NCI-H226 (cell line): ENCODE measurements around the gene PPP1R2B.
"Not testable (repeated sequence)": the region's sequence is repeated elsewhere in the genome, so short reads cannot be mapped to it uniquely, and the experiment has no call there.

Experiments
- DNase-seq: peaks from one replicate; pipeline ENCODE4 v3.0.0-alpha.2; 2015

The PPP1R2B gene

DNA sequence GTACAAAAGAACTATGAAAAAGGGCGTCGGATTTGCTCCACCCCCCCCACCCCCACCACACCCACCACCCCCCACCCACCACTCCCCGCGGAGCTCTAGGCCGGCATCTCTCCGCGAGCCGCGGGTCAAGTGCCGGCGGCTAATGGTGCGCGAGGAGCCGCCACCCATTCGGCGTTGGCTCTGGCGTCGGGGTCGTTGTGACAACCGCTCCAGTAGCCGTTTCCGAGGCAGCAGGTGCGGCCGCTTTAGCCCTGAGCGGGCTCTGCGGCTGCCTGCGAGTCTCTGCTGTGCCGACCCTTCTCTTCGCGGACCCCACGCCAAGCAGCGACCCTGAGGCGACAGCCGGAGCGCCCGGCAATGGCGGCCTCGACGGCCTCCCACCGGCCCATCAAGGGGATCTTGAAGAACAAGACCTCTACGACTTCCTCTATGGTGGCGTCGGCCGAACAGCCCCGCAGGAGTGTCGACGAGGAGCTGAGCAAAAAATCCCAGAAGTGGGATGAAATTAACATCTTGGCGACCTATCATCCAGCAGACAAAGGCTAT, at the start of gene PPP1R2B:
TSS of gene PPP1R2B (plus strand) at position 90 of the 546 bp plus-strand sequence. CDS start at position 358, 268 bp downstream.
- no peak for DNase-seq

DNA sequence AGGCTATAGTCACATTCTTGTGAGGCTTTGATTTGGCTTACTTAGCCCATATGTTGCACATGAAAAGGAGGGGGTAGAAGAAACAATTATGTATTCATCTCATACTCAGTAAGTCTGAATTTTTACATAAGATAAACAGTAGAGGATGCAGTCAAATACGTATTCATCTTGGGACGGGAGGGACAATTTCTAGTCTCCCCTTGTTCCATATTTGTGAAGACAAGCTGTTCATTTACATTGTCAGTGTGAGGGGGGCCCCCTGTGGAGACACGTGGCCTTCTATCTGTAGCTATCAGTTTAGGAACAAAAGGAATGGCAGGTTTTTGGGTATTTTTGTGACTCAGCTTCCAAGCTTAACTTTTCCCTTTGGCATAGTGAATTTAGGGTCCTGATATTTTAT, 49.2 kb upstream of the PPP1R2B start:
- no peak for DNase-seq

DNA sequence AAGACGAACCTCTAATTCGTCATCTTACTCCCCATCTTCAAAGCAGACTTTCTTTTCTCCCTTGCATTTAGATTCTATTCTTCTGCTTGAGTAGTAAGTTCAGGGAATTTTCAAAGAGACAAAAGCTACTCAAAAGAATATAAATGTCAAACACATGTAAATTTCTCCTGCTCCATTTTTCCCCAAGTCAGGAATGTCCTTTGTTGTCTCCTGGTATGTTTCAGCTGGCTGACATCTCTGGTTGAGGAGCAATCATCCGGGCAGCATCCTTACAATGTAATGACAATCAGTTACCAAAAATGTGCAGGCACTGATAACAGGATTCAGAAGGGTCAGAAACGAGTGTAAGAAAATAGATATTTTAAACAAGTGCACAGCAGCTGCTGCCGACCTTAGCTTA, 47.6 kb upstream of the PPP1R2B start:
- DNase-seq, result no peak

DNA sequence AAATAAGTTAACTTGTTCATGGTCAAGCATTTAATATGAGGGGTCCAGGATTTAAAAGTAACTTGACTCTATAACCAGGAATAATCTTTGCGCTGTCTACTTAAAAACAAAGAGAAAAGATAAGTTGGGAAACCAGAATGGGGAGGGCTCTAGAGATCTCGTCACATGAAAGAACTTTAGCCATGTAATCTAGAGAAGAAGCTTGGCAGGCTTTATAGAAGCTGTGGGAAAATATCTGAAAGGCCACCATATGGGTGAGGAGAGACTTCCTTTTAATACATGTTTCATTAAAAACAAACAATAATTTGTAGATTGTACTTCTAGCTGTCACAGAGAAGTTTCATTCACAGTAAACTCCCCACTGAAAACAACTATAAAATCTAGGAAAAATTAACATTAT, 46.7 kb upstream of the PPP1R2B start:
- DNase-seq, result no peak

DNA sequence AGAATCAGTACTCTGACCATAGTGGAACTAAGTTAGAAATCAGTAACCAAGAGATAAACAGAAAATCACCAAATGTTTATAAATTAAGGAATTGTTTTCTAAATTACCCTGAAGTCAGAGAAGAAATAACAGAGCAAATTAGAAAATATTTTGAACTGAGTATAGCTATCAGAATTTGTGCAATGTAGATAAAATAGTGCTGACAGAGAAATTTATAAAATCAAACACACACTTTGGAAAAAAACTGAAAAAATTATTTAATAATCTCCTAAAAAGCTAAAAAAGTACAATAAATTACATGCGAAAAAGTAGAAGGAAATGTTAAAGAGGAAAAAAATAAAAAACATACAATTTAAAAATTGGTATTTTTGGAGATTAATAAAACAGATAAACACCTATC, 37.1 kb upstream of the PPP1R2B start:
- no peak for DNase-seq

DNA sequence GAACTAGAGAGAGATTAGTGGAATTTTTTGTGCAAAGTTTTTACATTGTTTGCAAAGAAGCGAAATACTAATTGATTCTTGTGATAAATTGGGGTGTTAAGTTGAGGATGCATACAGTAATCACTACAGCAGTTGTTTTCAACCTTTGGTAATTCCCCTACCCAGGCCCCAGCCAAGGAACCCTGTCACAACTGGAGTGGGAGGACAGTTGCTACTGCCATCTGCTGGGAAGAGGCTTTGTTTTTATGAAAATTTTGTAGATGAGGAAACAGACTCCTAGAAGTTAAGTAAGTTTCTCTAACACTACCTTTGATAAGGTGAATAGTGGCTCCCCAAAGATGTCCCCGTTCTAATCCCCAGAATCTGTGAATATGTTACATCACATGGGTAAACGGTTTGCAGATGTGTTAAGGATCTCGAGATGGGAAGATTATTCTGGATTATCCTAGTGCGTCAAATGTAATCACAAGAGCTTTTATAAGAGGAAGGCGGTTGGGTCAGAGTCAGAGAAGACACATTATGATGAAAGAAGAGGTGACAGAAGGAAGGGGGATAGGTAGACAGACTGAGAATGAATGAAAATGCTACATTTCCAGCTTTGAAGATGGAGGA, 34.0 kb upstream of the PPP1R2B start:
- DNase-seq, result no peak

DNA sequence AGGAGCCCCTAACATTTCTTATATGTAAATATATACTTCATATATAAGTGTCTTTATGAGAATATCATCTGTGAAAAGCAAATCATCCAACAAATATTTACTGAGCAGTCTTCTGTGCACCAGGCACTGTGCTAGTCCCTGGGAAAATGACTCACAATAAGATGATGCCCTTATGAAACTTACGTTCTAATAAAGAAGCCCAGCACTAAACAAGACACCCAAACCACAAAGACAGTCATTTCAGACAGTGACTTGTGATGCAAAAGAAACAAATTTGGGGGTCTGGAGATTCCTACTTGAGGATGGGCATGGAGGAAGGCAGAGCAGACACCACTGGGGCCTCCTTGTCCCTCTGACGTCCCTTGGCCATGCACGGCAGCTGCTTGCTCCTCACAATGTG, 30.6 kb upstream of the PPP1R2B start:
- no peak for DNase-seq

DNA sequence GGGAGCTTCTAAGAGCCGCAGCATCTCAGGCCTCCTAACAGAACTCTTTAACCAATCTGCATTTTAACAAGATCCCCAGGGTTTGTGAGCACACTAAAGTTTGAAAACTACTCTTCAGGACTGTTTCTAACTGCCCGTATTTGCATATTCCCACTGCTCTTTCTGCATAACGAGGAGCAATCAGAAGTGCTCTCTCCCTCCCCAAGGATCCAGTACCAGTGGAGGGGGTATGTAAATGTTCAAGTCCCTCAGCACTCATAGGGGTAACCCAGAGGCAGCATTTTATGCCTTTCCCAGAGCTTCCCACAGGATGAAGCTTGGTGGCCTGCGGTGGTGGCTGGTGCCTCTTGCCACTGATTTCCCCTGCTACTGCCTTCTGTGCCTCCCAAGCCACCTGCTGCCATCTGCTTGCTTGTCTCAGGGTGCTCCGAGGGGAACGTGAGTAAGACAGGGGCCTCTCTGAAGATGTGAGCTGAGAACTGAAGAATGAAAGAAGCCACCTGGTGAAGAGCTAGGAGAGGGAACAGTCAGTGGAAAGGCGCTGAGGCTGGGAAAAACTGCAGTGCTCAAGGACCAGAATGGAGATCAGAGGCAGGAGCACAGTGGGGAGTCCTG, 30.0 kb upstream of the PPP1R2B start:
- DNase-seq, result no peak

DNA sequence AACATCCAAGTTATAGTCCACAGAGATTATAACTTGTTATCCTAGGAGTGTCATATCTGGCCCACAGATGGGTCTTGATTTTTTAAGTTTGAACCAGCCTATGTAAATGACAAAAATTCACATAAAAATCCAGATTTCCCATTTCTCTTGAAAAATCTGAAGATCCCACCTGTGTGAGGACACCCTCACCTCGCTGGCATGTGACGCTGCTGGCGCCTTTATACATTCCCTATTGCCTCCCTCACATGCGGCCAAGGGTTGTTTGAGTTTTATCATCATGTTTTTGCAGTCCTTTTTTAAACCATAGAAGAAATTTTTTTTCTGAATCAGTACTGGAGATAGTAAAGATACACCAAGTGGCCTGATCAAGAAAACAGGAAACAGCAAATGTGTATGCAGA, 25.9 kb upstream of the PPP1R2B start:
- no peak for DNase-seq

DNA sequence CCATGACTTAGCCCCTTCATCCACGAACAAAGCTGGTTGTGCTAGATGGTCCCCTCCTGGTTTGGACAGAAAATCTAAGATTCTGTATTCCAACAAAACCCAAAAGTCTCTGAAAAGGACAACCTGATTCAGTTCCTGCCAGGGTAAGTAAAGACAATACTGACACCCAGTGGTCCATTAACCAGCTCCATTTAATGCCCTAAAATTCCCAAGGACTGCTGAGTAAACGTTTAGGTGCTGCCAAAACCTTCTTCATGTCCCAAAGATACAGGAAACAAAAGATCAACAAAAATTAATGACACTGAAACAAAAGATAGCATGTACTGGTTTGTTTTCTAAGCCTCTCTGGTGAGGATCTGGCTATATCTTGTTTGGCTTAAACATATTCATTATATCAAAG, 25.3 kb upstream of the PPP1R2B start:
- DNase-seq, result no peak

DNA sequence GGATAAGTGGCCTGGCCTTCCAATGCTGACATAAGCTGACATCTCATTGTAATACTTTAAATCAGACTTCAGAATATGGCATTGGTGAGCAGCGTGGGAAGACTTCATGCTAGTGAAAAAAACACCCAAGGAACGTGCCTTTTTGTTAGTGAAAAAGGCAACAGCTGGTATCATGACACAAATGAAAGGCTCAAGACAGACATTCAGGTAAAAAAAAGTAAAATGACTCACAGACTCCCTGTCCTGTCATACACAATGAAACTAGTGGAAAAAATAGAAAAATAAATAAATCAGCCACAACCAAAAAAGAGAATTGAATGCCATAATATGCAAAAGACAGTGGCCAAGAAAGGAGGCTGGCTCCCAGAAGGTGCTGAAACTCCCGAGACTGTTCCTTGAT, 24.4 kb upstream of the PPP1R2B start:
- DNase-seq, result no peak

DNA sequence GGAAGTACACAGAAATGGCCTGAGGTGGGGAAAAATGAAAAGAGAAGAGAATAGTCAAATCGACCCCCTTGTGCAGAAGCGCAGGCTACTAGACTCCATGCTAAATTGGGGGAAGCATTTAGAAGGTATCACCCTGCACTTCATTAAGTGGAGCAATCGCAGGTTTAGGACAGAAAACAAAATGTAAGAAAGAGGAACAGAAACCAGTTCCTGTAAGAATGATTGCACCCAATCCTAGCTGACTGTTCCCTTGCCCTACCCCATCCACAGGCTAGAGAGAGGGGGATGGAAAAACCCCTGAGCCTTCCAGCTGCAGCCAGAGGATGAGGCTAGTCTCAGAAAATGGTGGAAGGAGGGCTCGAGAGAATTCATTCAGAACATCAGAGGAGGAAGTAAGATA, 23.9 kb upstream of the PPP1R2B start:
- no peak for DNase-seq

DNA sequence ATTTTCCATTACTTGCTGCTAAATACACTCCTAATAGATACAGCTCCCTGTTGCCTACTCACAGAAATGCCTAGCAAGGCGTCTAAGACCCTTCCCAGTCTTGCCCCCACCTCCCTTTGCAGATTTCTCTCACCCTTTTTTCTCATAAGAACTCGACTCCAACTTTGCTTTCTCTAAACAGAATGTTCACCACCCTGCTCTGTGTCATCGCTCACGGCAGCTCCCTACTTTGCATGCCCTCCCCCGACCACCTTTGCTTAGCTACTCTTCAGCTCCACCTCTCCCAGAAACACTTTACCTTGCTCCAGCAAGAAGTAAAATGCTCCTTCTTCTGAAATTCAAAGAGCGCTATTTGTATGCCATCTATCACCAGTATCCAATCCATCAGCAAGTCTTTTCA, 15.2 kb upstream of the PPP1R2B start:
- no peak for DNase-seq

DNA sequence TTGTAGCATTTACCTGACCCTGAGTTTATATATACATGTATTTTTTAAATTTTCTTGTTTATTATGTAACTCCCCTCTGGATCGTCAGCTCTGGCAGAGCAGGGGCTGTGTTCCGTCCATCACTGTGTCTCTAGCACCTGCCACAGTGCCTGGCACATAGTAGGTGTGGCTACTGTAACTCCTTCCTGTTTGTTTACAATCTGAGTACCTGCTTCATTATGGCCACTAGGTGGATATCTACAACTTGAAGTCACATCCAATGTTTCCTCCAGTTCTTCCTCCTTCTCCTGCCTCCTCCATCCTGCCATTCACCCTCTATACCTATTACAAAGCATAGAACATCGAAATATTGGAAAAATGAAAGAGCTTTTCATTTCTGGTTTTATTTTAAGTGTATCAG, 14.2 kb upstream of the PPP1R2B start:
- DNase-seq, result no peak

DNA sequence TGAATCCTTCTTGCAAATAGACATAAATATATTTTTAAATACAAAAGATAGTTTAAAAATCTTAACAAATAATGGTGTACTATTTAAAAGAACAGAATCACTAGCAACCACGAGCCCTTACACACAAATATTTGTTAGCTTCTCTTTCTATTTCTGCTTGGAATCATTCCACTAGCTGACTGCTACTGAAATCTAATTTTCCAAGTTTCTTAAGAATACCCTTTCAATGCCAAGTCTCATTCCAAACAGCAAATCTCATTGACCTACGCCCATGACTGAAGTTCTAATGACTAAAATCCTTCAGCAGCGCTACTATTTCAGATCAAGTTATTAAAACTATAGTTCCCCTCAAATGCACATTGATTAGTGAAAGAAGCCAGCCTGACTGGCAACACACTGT, 13.2 kb upstream of the PPP1R2B start:
- no peak for DNase-seq

DNA sequence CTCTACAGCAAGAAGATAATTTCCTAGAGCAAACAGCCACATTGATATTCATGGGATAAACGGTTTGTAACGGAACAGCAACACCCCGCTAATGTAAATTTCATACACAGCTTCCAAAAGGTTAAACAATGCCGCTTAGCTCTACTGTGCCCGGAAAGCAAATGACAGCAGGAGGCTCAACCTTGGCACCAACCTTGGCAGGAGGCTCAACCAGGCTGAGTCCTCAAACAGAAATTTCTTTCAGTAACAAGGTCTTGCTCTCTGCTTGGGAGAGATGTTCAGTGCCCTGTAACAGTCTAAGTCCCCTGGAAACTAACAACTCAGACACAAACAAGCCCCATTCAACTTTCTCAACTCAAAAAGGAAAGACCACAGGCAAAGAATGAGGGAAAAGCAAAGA, 11.1 kb upstream of the PPP1R2B start:
- DNase-seq, result no peak

DNA sequence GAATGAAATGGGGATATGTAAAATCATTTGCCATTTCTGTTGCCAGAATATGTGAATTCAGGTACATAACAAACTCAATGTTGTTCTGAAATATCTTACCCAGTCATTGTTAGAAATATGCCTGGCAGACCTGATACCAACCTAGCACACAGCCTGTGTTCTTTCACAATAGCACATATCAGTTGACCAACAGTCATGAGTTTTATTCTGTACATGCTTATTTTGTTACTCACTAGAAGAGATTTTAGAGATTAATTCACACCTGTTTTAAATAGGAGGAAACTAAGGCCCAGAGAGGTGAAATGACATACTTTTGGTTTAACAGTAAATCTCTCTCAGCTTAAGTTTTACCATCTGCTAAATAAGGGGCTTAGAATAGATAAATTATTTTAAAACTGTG, 8.4 kb upstream of the PPP1R2B start:
- DNase-seq, result no peak

DNA sequence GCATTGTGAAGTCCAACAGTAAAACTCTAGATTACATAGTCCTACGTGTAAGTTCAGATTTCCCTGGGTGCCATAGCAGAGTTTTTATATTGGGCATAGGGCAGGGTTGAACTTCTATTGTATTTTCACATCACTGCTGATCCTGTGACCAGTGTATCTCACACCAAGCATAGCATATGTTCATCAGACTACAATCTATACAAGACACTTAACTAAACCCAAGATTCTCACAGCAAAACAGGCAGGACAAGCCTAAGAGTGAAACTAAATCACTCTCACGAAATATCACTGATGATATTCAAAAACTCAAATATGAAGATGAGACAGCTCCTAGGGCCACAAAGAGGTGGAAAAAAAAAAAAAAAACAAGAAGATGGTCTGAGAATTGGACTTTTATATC, 3.2 kb upstream of the PPP1R2B start:
- DNase-seq, result no peak

DNA sequence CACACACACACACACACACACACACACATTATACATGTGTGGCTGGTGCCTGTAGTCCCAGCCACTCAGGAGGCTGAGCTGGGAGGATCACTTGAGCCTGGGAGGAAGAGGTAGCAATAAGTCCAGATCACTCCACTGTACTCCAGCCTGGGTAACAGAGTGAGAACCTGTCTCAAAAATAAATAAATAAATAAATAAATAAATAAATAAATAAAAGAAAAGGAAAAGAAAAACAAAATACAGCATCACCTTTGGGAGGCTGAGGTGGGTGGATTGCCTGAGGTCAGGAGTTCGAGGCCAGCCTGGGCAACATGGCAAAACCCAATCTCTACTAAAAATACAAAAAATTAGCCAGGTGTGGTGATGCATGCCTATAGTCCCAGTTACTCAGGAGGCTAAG, 1.6 kb upstream of the PPP1R2B start:
- DNase-seq, result not testable (repeated sequence)

DNA sequence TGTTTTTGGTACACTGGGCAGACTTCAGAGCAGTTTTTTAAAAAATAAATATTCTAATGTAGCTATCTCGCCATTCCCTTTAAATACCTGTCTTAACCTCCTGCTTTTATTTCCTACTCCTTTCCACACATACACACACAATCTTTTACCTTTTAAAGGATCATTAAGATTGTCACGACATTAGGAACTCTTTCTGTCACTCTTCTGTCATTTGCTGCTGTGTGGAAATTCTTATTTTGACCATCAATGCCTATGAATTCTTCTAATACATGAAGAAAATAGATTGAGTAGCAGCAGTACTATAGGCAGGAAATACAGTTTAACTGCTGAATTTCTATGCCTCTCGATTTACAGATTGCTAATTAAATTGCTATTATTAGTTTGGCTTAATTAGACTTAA, 1.8 kb downstream of the PPP1R2B start:
- no peak for DNase-seq

DNA sequence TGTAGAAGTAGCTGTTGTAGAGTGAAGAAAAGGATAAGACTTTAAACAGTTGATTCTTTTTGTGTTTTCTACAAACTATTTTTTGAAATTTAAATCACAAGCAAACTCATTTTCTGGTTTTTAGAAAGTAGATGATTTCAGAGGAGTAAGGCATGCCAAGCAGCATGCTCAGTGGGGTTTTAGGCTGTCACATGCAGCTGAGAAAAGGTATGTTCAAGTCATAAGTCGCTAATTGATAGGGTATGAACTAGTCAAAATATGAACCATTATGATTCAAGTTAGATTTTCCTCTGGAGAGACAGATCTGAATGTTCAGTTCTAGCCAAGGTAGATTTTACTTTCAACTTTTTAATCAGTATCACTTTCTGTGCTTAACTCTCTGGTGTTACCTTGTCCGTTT, 3.0 kb downstream of the PPP1R2B start:
- DNase-seq, result not testable (repeated sequence)

DNA sequence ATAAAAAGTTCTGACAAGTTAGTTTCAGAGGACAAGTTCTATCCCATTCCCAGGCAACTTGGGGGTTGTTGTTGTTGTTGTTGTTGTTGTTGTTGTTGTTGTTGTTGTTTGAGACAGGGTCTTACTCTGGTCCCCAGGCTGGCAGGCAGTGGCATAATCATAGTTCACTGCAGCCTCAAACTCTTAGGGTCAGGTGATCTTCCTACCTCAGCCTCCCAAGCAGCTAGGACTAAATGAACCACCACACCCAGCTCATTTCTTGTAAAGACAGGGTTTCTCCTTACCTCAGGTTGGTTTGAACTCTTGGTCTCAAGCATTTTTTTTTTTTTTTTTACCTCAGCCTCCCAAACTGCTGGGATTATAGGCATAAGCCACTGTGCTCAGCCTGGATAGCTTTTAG, 15.3 kb downstream of the PPP1R2B start:
- no peak for DNase-seq

DNA sequence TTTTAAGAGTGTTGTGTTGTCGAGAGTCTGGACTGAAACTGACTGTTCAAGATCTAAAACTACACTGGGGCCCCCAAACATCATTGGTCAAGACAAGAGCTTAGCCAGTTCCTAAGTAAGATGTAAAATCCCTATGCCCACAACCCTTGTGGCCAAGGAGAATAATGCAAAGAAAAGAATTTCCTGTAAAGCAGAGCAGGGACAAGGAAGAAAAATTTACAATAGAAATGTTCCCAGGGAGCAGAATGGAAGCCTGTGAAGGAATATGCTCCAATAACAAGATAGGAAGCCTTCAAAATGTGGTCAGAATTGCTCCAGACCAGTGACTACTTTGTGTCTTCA, 20.4 kb downstream of the PPP1R2B start:
- DNase-seq, result no peak

DNA sequence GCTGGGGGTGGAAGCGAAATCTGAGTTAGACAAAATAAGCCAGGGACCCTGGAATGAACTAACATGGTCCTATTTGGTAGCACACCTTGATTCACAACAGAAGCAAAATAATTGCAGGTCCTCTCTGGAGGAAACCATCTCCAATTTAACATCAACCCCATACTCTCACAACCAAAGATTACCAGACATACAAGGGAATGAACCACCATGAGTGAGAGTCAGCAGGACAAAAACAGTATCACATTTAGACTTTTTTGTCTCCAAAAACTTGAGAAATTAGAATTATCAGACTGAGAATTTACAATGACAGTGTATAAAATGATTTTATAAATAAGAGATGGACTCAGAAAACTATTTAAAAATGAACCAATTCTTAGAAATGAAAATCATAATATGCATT, 21.1 kb downstream of the PPP1R2B start:
- no peak for DNase-seq

DNA sequence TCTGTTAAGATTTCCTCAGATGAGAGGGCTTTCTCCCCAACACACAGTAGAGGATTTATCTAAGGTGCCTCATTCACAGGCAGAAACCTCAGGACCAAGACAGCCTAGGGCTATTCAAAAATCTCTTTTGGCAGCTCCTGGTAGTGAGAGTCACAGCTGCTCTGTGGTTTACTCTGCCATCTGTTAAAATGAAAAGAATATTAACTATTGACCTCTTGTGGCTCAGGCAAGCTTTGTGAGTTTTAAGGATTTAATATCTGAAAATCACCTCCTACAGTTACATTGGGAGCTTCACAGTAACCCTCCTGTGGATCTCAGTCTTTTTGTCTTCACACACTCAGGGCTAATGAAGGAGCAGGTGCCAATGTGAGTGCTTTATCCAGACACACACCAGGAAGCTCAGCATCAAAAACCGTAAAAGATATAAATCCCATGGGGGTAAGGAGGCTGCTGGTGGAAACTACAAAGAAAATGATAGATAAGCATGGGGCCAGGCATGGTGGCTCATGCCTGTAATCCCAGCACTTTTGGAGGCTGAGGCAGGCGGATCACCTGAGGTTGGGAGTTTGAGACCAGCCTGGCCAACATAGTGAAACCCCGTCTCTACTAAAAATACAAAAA, 29.7 kb downstream of the PPP1R2B start:
- no peak for DNase-seq
